ENCODE data around the gene CSDE1. TPM values are rescaled to one million over a fixed set of nuclear protein-coding genes. Genes with fewer than 3 reads are reported as not detected.

Gene CSDE1
- total RNA-seq, 2 experiments from 2014 or later, result 407 to 411 TPM

DNA sequence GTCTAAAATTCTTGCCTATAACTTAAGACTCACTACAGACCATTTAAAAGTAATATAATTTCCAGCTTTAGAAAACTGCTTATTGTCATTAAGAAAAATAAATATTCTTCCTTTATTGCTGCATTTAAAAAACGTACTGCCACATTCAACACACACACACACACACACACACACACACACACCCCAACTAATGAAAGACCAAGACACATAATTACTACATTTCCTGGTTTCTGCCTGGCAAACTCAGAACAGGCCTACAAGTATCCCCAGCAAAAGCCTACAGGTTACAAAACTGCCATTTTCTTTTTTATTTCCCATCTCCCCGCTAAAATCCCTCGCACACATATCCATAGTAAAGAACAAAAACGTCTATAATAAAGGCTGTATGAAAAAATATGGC, 89.4 kb downstream of the CSDE1 start:
- Mint-ChIP-seq H3K27ac (no peak overlapping the region), H3K4me1 (peaks cover 10% of the 10 kb centered on the region), H3K4me3 (no peak overlapping the region), H3K9me3 (no peaks in the 10 kb centered on the region), H3K36me3 (ENCODE audit: low read depth) (no peaks in the 10 kb centered on the region), H3K27me3 (peaks cover 16% of the 10 kb centered on the region)
- POLR2A ChIA-PET, result no interaction called here
- DNase-seq, result no peak
- CTCF ChIA-PET, result interaction anchor here (1.2 to 4.4 kb wide), 5 partner anchors 9 to 445 kb away, joined by 3 to 19 read pairs (median 4); no protein-coding TSS in a partner anchor

DNA sequence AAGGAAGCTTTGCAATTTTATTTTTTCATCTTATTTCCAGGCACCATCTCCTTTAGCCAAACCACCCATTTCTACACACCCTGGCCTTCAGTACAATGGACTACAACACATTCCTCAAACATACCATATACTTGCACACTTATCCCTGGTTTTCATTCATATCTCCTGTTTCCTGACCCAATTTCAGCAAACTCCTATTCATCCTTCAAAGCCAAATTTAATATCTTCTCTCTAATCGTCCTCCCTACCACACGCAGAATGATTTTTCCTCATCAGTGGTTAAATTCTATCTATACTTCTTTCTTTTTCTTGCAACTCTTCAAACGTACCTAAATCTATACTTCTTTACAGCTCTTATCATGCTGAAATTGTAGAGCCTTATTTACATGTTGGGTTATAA, 90.8 kb downstream of the CSDE1 start:
- CTCF ChIA-PET, result no interaction called here

More for the DNA sequence above, 90.8 kb downstream of the CSDE1 start:
- POLR2A ChIA-PET, result no interaction called here
- DNase-seq, result no peak
- peaks cover 10% of the 10 kb centered on the region for H3K4me1 Mint-ChIP-seq
- H3K27me3 Mint-ChIP-seq, result peaks cover 16% of the 10 kb centered on the region
- no peaks in the 10 kb centered on the region for H3K9me3 Mint-ChIP-seq
- no peak overlapping the region for H3K27ac Mint-ChIP-seq
- H3K36me3 Mint-ChIP-seq (ENCODE audit: low read depth), result no peaks in the 10 kb centered on the region
- no peak overlapping the region for H3K4me3 Mint-ChIP-seq

Other genes with a start within 250 kb of the CSDE1 start
- 10 to 100 TPM; 36.0 to 36.5 TPM for gene TRIM33, start 246.8 kb downstream of the CSDE1 start, total RNA-seq
- gene BCAS2, start 176.4 kb downstream of the CSDE1 start, total RNA-seq, result 10 to 100 TPM; 45.0 to 45.5 TPM
- under 1 TPM; 0.43 to 0.83 TPM for gene DENND2C, start 87.9 kb downstream of the CSDE1 start, total RNA-seq
- gene AMPD1, start 62.4 kb downstream of the CSDE1 start, total RNA-seq, result not detected
- gene NRAS, start 41.2 kb downstream of the CSDE1 start, total RNA-seq, result 10 to 100 TPM; 53.4 to 54.1 TPM
- gene SIKE1, start 22.7 kb upstream of the CSDE1 start, total RNA-seq, result 10 to 100 TPM; 59.4 to 68.5 TPM
- gene SYCP1, start 96.9 kb upstream of the CSDE1 start, total RNA-seq, result not detected

Measured in activated CD4-positive, alpha-beta memory T cell treated with anti-CD3 and anti-CD28 coated beads, Interleukin-2, amount 10 ng/mL, durations not matched to agents 7 days and 5 days (primary cell).